Astrocyte (in vitro differentiated cells and primary cell): ENCODE measurements around the gene LEP. TPM values are rescaled to one million over a fixed set of nuclear protein-coding genes. Genes with fewer than 3 reads are reported as not detected.
A peak's percentile ranks its signal among the peaks of the same experiment; 100 is the strongest.

Experiments used
- DNase-seq: peaks from one replicate; pipeline ENCODE4 v3.0.0-alpha.2; 2010; ENCODE audit warnings: low read depth
- FAIRE-seq: peaks from 2 replicates; lab custom pipeline; 2011; peaks lifted over from hg19 to GRCh38; lab: Jason Lieb, UNC
- H2AFZ ChIP-seq: 2 replicates; pipeline ENCODE4 v1.6.0; 2012; ENCODE audit warnings: low read depth, low read length, inconsistent platforms
- H3K27ac ChIP-seq: 2 replicates; pipeline ENCODE4 v1.5.1; 2011; ENCODE audit warnings: low read depth, low read length, inconsistent platforms
- H3K27me3 ChIP-seq: 2 replicates; pipeline ENCODE4 v1.6.0; 2011; ENCODE audit warnings: low read length, inconsistent platforms; ENCODE audit not compliant: insufficient read depth
- H3K36me3 ChIP-seq: 2 replicates; pipeline ENCODE4 v1.5.1; 2011; ENCODE audit warnings: low read length, inconsistent platforms; ENCODE audit not compliant: insufficient read depth
- H3K4me1 ChIP-seq: 2 replicates; pipeline ENCODE4 v1.5.1; 2011; ENCODE audit warnings: low read length, inconsistent platforms; ENCODE audit not compliant: insufficient read depth
- H3K4me2 ChIP-seq: 2 replicates; pipeline ENCODE4 v1.6.0; 2012; ENCODE audit warnings: low read length, inconsistent platforms
- H3K4me3 ChIP-seq: 2 replicates; pipeline ENCODE4 v1.5.1; 2011; ENCODE audit warnings: low read depth, mild to moderate bottlenecking, low read length, inconsistent platforms; ENCODE audit not compliant: insufficient read depth
- H3K79me2 ChIP-seq: 2 replicates; pipeline ENCODE4 v1.6.0; 2012; ENCODE audit warnings: mild to moderate bottlenecking, low read length, inconsistent platforms; ENCODE audit not compliant: insufficient read depth
- H3K9ac ChIP-seq: 2 replicates; pipeline ENCODE4 v1.6.0; 2012; ENCODE audit warnings: mild to moderate bottlenecking, low read length, inconsistent platforms
- H3K9me3 ChIP-seq: 2 replicates; pipeline ENCODE4 v1.5.1; 2012; ENCODE audit warnings: low read depth, mild to moderate bottlenecking, low read length, inconsistent platforms; ENCODE audit not compliant: insufficient read depth
- H4K20me1 ChIP-seq: 2 replicates; pipeline ENCODE4 v1.6.0; 2012; ENCODE audit warnings: low read length, inconsistent platforms; ENCODE audit not compliant: insufficient read depth
- H3K27ac Mint-ChIP-seq: one replicate; pipeline ENCODE4 v1.8.0; 2021; ENCODE audit warnings: mild to moderate bottlenecking, mixed read lengths; ENCODE audit not compliant: unreplicated experiment
- H3K27me3 Mint-ChIP-seq: one replicate; pipeline ENCODE4 v1.8.0; 2021; ENCODE audit warnings: low read depth, mixed read lengths; ENCODE audit not compliant: unreplicated experiment
- H3K36me3 Mint-ChIP-seq: one replicate; pipeline ENCODE4 v1.8.0; 2021; ENCODE audit warnings: low read depth, mixed read lengths; ENCODE audit not compliant: unreplicated experiment
- H3K4me1 Mint-ChIP-seq: one replicate; pipeline ENCODE4 v1.8.0; 2021; ENCODE audit warnings: low read depth, mixed read lengths; ENCODE audit not compliant: unreplicated experiment
- H3K4me3 Mint-ChIP-seq: one replicate; pipeline ENCODE4 v1.8.0; 2021; ENCODE audit warnings: mild to moderate bottlenecking, moderate library complexity, mixed read lengths; ENCODE audit not compliant: unreplicated experiment
- H3K9me3 Mint-ChIP-seq: one replicate; pipeline ENCODE4 v1.8.0; 2021; ENCODE audit warnings: mild to moderate bottlenecking, mixed read lengths; ENCODE audit not compliant: unreplicated experiment
- EZH2 ChIP-seq: IDR thresholded peaks from 2 replicates; pipeline ENCODE4 v1.6.1; 2012; ENCODE audit warnings: mild to moderate bottlenecking, low read length, inconsistent platforms; ENCODE audit not compliant: insufficient read depth
- total RNA-seq: library from RNA; stranded (reverse); gene quantifications from 2 replicates; pipeline ENCODE4 v1.2.1, GENCODE V29; 2021
- TF ChIP-seq, protein P1 (sequence below): IDR thresholded peaks from 2 replicates; pipeline ENCODE4 v1.5.1; 2011; ENCODE audit warnings: low read depth, mild to moderate bottlenecking, inconsistent platforms, low read length, moderate library complexity; ENCODE audit not compliant: insufficient read depth

Gene LEP
- total RNA-seq, 1 donor from 2014 or later = not detected

GRCh38 chr7:128247108-128247507, 6.0 kb downstream of the LEP start:
- no peak for FAIRE-seq
- H3K4me1 ChIP-seq = no peaks in the 10 kb centered on the region
- peaks cover 50% of the 10 kb centered on the region for H3K27me3 Mint-ChIP-seq
- no peak overlapping the region for H3K4me3 ChIP-seq
- no peak for TF ChIP-seq EZH2
- TF ChIP-seq, protein P1, sequence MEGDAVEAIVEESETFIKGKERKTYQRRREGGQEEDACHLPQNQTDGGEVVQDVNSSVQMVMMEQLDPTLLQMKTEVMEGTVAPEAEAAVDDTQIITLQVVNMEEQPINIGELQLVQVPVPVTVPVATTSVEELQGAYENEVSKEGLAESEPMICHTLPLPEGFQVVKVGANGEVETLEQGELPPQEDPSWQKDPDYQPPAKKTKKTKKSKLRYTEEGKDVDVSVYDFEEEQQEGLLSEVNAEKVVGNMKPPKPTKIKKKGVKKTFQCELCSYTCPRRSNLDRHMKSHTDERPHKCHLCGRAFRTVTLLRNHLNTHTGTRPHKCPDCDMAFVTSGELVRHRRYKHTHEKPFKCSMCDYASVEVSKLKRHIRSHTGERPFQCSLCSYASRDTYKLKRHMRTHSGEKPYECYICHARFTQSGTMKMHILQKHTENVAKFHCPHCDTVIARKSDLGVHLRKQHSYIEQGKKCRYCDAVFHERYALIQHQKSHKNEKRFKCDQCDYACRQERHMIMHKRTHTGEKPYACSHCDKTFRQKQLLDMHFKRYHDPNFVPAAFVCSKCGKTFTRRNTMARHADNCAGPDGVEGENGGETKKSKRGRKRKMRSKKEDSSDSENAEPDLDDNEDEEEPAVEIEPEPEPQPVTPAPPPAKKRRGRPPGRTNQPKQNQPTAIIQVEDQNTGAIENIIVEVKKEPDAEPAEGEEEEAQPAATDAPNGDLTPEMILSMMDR = no peak
- no peaks in the 10 kb centered on the region for H3K36me3 Mint-ChIP-seq
- H3K9ac ChIP-seq = no peak overlapping the region
- no peak for DNase-seq
- H3K27ac ChIP-seq = no peak overlapping the region
- H3K4me3 Mint-ChIP-seq = no peak overlapping the region
- peaks cover 45% of the 10 kb centered on the region for H3K27me3 ChIP-seq
- no peaks in the 10 kb centered on the region for H3K4me1 Mint-ChIP-seq
- no peaks in the 10 kb centered on the region for H3K9me3 ChIP-seq
- no peak overlapping the region for H2AFZ ChIP-seq
- H3K27ac Mint-ChIP-seq = no peak overlapping the region
- H3K79me2 ChIP-seq = no peaks in the 10 kb centered on the region
- H4K20me1 ChIP-seq = no peaks in the 10 kb centered on the region
- no peak overlapping the region for H3K4me2 ChIP-seq
- no peaks in the 10 kb centered on the region for H3K36me3 ChIP-seq
- H3K9me3 Mint-ChIP-seq = peaks cover 9% of the 10 kb centered on the region

GRCh38 chr7:128247640-128248194, 6.6 kb downstream of the LEP start:
- no peaks in the 10 kb centered on the region for H3K9me3 ChIP-seq
- DNase-seq (peak; percentile 18), FAIRE-seq (no peak)
- Mint-ChIP-seq H3K4me1 (no peaks in the 10 kb centered on the region), H3K9me3 (peaks cover 7% of the 10 kb centered on the region), H3K36me3 (no peaks in the 10 kb centered on the region), H3K27me3 (peaks cover 46% of the 10 kb centered on the region), H3K4me3 (no peak overlapping the region), H3K27ac (no peak overlapping the region)
- no peak overlapping the region for H3K27ac ChIP-seq
- peaks cover 40% of the 10 kb centered on the region for H3K27me3 ChIP-seq
- H3K4me1 ChIP-seq = no peaks in the 10 kb centered on the region
- no peaks in the 10 kb centered on the region for H3K36me3 ChIP-seq
- H3K9ac ChIP-seq = no peak overlapping the region
- H4K20me1 ChIP-seq = no peaks in the 10 kb centered on the region
- no peaks in the 10 kb centered on the region for H3K79me2 ChIP-seq
- H2AFZ ChIP-seq = no peak overlapping the region
- TF ChIP-seq EZH2 = no peak
- TF ChIP-seq, protein P1 = no peak
- H3K4me2 ChIP-seq = no peak overlapping the region
- H3K4me3 ChIP-seq = no peak overlapping the region

- H2AFZ ChIP-seq = no peak overlapping the region
- no peak for DNase-seq
- FAIRE-seq = no peak
- H3K27ac Mint-ChIP-seq = no peak overlapping the region
- no peak overlapping the region for H3K4me2 ChIP-seq
- H3K36me3 ChIP-seq = no peaks in the 10 kb centered on the region
- H3K27ac ChIP-seq = no peak overlapping the region
- H3K36me3 Mint-ChIP-seq = peaks cover 4% of the 10 kb centered on the region
- no peaks in the 10 kb centered on the region for H3K9me3 ChIP-seq
- no peaks in the 10 kb centered on the region for H3K79me2 ChIP-seq
- H3K27me3 Mint-ChIP-seq = peaks cover 46% of the 10 kb centered on the region
- no peak overlapping the region for H3K4me3 ChIP-seq
- H3K9ac ChIP-seq = no peak overlapping the region
- H3K4me1 ChIP-seq = no peaks in the 10 kb centered on the region
- no peaks in the 10 kb centered on the region for H4K20me1 ChIP-seq
- H3K27me3 ChIP-seq = peaks cover 23% of the 10 kb centered on the region
- H3K4me3 Mint-ChIP-seq = no peak overlapping the region
- TF ChIP-seq, protein P1 = no peak
- TF ChIP-seq EZH2 = no peak
- H3K4me1 Mint-ChIP-seq = no peaks in the 10 kb centered on the region
- H3K9me3 Mint-ChIP-seq = peaks cover 4% of the 10 kb centered on the region
Observed at GRCh38 chr7:128251337-128251736, 10.3 kb downstream of the LEP start.
